GM18499 (cell line): ENCODE data around the gene ZNF597.

Source experiments
- ATAC-seq: cut with Tn5 transposase; IDR thresholded peaks from one replicate; pipeline ENCODE4 v1.9.1; 2021; ENCODE audit warnings: moderate number of reproducible peaks; ENCODE audit not compliant: insufficient read depth, unreplicated experiment

Gene ZNF597, protein sequence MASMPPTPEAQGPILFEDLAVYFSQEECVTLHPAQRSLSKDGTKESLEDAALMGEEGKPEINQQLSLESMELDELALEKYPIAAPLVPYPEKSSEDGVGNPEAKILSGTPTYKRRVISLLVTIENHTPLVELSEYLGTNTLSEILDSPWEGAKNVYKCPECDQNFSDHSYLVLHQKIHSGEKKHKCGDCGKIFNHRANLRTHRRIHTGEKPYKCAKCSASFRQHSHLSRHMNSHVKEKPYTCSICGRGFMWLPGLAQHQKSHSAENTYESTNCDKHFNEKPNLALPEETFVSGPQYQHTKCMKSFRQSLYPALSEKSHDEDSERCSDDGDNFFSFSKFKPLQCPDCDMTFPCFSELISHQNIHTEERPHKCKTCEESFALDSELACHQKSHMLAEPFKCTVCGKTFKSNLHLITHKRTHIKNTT

DNA sequence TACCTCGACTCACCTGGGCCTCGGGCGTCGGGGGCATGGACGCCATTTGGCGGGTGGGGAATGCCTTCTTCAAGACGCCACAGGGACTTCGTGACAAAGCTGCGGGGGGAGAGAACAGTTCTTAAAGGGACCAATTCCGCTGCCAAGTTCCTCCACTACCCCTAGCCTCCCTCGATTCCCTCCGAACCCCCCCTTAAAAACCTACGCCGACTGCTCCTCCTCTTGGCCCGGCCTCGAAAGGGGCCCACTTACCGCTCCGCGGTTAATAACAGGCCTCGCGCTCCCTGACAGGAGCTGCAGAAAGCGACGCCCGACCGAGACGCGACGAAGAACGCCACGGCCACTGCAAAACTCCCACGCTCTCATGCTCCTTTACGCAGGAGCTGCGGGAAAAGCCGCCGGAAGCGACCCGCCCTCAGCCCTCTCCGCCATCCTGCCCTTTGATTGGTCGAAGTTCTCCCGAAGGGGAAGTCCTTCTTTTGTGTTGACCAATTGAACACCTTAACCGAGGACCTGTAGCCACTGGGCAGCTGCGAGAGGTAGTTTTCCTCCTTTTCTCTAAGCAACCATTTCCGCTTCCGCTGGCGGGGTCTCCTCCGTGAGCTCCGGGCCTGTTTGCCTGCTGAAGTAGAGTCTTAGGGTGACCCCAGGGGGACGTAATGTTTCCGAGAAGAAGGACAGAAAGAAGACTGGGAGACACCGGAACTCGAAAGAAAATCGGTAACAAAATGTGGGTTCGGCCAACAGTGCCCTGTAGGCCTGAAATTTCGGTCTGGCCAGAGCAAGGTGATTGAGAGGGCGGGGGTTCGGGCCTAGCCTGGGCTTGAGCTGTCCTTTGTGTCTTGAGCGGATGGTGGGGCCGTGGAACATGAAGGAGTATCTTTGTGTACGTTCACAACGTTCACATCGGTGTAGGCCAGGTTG is at the start of gene ZNF597, which contains the start of gene NAA60:
ZNF597 (minus strand) TSS at position 397 of the 924 bp plus-strand sequence; CDS start at position 46, 351 bp downstream.
NAA60 (plus strand) TSS at position 573 of the 924 bp plus-strand sequence. CDS start 32,548 bp downstream, outside the sequence.
- ATAC-seq = peak; percentile 76

DNA sequence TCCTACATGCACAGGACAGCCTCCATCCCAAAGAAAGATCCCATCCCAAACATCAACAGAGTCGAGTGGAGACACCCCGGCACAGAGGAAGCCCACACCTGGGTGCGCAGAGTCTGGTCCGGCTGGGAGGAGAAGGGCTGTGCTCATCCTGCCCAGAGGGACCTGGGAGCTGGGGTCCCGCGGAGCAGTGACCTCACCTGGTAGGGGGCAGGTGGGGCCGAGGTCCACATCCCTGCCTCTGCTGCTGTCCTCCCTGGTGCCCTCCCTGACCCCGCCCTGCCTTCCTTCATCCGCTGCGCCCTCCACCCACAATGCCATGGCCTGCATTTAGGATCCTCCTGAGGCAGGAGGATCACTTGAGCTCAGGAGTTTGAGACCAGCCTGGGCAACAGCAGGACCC is 49.1 kb upstream of the ZNF597 start:
- no peak for ATAC-seq

DNA sequence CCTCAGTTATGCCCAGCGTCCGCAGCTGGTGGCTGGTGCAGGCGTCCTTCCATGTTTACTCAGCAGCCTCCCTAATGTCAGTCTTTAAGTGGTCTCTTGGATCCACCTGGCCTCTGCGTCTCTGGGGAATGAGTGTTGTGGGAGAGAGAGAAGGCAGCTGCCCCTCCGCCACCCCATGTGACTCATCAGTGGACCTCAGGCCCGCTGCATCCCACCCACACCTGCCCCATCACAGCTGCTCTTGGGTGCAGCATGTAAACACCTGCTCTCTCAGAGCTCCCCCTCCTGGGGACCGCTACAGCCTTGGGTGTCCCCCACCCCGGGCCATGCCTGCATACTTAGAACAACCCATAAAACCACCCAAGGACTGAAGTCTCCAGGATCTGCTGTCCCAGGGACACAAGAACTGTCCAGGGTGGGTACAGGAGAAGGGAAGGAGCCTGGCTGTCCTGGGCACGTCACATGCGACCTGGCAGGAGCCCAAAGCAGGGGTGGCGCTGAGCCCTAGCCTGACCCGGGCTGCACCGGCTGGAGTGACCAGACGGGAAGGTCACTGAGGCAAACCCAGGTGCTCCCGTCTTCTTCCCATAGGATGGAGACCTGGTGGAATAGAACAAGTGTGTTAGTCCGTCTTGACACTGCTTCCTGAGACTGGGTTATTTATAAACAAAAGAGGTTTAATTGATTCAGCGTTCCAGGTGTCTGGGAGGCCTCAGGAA is 47.8 kb upstream of the ZNF597 start:
- ATAC-seq = no peak

DNA sequence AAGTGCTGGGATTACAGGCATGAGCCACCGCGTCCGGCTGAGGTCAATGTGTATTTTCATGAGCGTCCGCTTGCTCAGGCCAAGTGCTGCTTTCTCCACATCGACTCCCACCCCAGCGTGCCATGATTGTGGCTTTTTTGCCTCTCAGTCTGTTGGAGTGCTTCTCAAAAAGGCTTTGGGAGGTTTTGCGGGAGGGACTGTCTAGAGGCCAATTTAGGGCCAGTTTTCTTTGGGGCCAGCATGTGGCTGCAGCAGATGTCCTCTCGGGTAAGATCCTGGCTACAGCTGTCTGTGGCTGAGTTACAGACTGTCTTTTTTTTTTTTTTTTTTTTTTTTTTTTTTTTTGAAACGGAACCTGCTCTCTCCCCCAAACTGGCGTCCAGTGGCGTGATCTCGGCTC is 45.5 kb upstream of the ZNF597 start:
- no peak for ATAC-seq

DNA sequence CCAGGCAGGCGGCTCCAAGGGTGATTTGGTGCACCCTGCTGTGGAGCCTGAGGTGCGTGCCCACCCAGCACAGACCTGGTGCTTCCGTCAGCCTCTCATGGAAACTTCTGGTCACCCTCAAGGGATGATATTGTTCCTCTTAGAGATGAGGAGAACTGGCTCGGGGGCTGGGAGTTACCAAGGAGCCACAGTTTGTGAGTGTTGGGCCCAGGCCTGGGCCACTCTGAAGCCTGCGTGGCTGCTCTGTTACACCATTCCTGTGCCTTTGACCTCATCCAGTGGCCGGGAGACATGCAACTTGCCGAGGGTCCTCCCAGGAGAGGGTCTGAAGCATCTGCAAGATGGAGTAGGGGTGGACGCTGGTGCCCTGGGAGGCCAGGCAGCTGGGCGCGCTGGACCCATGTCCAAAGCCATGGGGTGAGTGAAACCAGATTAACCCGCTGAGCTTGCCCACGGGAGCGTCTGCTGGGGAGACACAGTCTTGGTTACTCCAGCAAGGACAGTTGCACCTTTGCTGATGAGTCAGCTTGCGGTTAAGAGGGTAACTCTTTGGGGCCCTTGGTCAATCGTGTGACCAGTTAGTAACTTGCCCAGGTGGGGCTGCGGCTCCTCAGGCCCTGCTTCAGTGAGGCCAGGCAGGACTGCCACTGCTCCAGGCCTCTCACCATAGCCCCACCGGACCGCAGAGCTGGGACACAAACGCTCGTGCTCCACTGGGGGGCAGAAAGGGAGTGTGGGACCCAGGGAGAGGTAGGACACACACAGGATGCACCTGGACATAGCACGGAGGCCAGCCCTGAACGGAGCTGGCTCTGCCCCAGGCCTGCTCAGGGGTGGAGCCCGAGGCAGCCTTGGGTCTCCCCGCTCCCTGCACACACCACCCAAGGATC is 44.5 kb upstream of the ZNF597 start:
- no peak for ATAC-seq

DNA sequence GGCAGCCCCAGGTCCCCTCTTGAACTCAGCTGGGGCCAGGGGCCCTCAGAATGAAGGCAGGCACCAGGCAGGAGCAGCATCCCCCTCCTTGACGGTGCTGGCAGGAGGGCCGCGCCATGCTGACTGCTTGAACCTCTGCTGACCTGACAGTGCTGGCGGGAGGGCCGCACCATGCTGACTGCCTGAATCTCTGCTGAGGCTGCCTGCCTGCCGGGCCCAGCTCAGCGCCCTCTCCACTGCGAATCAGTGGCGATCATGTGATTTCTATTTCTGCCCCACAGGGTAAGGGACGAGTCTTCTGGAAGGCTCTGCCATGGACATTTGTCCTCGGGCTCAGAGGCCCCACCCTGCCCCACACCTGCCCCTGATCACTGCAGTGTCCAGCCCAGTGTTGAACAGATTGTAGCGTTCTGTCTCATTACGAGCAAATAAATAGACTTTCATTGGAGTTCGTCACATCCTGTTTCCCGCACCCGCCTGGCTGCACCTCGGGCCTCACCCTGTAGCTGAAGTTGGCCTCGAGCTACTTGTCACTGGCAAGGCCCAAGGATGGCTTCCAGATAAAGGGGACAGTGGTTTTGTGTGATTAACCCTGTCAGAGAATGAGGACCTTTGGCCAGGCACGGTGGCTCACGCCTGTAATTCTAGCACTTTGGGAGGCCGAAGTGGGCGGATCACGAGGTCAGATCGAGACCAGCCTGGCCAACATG is 43.4 kb upstream of the ZNF597 start:
- no peak for ATAC-seq

DNA sequence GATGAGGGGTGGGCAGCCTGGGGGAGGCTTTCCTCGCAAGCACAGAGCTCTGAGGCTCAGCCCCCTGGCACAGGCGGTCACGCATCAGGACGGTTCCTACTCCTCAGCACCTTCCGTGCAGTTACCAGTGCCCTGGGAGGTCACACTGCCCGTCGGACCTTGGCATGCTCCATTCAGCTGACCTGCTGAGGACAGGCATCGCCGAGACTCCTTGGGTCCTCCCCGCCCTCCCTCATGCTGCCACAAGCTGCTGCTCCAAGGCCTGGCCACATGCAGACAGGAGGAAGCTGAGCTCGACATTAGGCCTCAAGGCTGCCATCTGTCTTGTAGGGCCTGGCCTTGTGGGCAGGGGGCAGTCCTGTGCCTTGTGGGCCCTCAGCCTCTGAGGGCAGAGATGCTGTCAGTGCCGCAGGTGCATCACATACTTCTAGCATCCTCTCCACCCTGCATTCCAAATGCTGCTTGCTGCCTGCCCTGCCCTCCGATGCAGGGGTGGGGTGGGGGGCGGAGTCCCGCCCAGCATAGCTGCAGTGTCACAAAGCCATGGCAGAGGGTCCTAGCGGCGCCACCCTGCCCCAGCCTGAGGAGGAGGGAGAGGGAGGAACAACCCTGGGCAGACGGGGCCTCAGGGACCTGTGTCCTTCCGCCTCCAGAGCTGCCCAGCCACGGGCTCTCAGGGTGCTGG is 42.7 kb upstream of the ZNF597 start:
- ATAC-seq = no peak

DNA sequence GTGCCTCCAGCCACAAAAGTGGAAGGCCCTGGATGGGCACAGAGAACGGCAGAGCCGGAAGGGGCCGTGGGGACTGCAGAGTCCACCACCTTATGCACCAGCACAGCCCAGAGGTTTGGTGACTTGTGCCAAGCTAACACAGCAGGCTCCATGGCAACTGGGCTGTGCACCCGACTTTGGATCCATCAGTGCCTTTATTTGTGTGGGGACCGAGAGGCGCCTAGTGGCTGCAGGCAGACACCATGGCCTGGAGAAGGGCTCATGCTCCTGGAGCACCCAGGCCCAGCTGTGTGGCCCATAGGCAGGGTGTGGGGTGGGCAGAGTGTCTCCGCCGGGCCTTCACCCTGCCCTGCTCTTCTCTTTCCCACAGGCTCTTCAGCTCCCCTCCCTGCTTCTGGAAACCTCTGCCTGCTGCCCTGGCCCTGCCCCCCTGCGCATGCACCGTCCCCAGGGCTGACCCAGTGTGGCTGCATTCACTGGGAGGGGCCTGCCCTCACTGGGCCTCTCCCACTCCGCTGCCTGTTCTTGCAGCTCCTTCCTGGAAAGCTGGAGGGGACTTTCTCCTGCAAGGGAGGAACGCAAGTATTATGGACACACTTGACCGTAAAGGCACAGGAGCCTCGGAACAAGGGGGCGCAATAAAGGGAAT is 41.9 kb upstream of the ZNF597 start:
- ATAC-seq = no peak

DNA sequence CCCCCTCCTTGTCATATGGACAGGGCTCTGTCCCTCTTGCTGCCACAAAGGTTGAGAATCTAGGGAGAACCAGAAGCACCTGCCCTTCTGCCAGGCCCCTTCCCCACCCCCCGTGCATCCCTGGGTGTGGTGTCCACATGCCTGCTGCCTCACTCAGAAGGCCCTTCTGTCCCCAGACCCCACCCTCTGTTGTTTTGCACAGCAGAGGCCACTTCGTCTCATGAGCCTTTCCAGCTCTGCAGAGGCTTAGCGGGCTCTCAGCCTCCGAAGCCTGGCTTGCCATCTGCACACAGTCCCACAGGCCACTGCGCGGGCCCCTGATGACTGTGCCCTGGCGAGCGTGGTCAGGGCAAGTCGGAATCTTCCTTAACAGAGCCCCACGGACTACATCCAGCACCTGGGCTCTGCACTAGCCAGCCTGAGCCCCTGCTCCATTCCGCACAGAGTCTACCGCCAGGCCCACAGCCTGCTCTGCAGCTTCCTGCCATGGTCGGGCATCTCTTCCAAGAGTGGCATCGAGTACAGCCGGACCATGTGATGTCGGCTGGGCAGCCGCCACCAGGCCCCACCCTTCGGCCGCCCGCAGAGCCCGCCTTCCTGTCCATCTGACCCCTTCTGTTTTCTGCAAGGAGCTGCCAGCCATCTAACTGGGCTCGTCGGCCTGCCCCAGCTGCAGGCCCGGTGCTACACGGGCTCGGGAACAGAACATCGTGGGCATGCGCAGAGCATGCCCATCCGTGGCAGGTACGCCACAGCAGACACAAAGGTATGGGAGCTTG is 41.2 kb upstream of the ZNF597 start:
- ATAC-seq = no peak

DNA sequence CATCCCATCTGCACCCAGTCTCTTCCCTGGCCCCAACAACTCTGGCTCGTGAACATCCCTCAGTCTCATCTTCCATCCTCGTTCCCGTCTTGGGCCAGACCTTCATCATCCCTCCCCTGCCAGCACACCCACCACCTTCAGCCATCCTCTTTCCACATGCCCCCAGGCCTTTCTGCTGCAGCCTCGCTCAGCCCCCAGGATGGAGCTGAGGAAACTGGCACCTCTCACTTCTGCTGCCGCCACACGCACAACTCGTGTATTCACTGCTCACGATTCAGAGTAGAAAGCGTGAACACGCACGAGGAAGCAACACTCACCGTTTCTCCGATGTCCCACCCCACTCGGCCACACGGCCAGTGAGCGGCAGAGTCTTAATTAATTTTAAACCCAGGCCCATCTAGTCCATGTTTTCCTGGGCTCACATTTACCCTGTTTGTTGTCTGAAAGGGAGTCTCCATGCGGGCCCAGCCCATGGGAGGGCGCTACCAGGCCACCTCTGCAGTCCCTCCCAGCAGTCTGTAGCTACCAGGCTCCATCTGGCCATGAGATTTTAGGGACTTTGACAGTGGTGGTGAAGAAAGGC is 39.4 kb upstream of the ZNF597 start:
- ATAC-seq = no peak

DNA sequence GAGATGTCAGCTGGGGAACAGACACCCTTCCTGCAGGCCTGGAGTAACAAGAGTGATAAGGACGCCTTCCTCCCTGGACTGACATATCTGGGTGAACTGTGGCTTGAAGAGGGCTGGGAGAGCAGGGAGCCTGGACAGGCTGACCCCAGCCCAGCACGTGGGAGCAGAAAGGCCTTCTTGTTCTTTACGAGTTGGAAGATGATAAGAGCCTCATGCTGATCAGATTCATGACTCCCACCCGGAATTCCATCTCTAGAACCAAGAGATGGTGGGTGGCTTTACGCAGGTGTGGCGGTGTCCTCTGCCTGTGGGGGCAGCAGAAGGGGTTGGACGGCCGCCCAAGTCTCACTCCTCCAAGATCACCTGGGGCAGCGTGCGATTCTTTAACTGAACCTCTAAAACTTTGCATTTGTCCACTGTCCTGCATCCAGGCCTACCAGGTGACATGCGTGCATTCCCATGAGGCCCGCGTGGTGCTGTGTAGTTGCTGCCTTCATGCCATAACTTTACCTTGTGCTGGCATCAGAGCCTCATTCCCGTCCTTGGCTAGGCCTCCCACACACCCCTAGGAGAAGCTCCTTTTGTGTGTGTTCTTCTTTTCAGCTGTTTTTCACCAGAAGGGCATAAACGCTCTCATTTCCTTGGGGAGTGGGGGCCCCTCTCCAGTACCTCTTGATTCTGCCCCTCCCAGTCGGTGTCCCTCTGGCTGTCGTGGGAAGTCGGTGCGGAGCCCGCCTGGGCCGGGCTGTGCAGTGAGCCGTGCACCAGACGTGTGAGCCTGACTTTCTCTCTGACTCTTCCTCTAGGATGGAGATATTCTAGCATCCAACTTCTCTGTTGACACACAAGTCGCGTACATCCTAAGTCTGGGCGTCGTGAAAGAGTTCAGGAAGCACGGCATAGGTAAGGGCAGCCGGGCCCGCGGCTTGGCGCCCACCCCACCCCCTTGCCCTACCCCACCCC is 38.7 kb upstream of the ZNF597 start:
- ATAC-seq = no peak

DNA sequence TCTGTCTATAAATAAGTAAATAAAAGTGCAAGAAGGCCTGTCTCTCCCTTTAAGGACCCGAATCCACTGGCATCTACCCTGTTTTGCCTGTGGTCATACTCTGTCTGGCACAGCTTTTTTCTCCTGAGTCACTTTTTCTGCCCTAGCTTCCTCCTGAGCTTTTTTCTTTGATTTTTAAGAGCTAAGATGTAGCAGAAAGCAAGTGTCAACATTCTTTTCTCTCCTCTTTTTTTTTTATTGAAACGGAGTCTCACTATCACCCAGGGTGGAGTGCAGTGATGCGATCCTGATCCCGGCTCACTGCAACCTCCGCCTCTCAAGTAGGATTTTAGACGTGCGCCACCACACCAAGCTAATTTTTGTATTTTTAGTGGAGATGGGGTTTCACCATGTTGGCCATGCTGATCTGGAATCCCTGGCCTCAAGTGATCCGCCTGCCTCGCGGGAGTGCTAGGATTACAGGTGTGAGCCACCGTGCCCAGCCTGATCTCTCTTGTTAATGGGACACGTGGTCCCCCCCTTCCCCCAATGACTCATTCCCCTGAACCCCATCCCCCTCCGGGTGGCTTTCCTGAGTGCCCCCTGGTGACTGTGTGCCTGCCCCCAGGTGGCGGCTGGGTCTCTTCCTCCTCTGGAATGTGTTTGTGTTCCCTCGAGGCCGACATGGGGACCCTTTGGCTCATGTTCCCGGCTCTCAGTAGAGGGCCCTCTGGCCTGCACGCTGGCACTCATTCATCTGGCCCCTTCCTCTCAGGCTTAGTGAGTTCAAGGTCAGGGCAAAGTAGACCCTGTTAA is 37.8 kb upstream of the ZNF597 start:
- ATAC-seq = no peak

DNA sequence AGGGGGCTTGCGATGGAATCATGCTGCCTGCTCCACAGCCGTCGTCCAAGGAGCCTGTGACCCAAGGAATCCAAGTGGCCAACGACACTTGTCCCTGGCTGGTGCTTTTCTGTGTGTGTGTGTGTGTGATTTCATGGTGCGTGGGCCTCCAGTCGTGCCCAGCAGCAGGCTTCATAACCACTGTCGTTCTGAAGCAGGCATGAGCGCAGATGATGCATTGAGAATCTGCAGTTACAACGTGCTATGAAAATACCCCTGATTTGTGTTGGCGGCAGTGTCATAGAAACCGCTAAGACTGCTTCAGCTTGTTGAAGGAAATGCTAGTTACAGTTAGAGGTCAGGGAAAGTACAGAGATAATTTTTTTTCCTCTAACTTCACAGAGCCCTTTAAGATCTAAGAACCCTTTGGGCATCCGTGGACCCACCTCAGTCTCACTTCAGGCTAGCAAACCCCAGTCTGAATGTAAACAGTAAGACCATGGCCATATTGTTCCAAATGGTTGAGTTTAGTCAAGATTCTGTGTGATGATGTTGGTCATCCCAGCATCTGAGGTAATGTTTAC is 36.4 kb upstream of the ZNF597 start:
- no peak for ATAC-seq

DNA sequence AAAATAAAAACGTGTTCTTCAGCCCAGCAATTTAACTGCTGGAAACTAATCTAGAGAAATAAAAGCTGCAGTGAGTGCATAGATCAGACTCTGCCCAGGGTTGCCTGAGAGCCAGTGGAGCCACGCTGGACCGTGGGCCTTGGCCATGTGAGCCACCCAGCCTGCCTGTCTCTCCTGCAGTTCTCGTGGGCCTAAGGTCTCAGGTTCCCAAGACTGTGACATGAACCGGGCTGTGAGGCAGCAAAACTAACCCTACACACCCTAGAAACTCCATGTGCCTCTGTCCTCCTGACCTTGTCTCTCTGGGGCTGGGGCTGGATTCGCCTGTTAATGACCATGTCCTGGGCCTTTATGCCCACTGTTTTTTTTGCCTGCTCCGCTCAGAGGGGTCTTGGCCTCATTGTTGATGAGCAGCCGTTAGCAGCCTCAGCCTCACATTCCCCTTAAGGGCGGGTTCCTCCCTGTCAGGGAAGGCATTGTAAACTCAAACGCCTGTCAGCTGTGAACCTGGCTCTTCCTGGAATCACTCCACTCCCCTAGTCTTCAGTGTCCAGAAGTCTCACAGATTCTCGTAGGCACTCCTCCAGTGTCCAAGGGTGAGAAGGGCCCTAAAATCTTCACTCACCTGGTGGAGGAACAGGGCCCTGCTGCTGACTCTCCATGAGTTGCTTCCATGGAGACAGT is 35.1 kb upstream of the ZNF597 start:
- no peak for ATAC-seq
